Activated gamma-delta T cell (primary cell): ENCODE data around the gene PLXNB2.
"Not testable (repeated sequence)": the region's sequence is repeated elsewhere in the genome, so short reads cannot be mapped to it uniquely, and the experiment has no call there.

Experiments
- DNase-seq: peaks from one replicate; lab custom pipeline; 2025; lab: John Stamatoyannopoulos, UW

The PLXNB2 gene

GRCh38 chr22:50326956-50327710 is 19.7 kb upstream of the PLXNB2 start, which contains the start of gene DENND6B:
Gene DENND6B (minus strand): TSS chr22:50327012. CDS start chr22:50326988, 24 bp downstream.
- DNase-seq: peak; percentile 59

- DNase-seq: no peak
Measured at GRCh38 chr22:50326225-50326955, 18.9 kb upstream of the PLXNB2 start.

- DNase-seq: no peak
Measured at GRCh38 chr22:50325444-50326224, 18.2 kb upstream of the PLXNB2 start.

- DNase-seq: no peak
Measured at GRCh38 chr22:50323900-50324299, 16.5 kb upstream of the PLXNB2 start.

DNA sequence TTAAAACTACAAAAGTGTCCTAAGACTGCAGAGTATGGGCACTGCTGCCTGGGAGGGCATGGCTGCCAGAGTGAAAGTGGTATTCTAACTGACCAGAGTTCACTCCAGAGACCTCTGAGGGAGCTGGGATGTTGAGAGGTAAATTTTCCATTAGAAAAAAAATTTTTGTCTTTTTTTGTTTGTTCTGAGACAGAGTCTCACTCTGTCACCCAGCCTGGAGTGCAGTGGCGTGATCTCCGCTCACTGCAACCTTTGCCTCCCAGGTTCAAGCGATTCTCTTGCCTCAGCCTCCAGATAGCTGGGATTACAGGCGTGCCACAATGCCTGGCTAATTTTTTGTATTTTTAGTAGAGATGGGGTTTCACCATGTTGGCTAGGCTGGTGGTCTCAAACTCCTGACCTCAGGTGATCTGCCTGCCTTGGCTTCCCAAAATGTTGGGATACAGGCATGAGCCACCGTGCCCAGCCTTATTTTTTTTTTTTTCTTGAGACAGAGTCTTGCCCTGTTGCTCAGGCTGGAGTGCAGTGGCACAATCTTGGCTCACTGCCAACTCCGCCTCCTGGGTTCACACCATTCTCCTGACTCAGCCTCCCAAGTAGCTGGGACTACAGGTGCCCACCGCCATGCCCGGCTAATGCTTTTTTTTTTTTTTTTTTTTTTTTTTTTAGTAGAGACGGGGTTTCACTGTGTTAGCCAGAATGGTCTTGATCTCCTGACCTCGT is 15.1 kb upstream of the PLXNB2 start:
- DNase-seq: not testable (repeated sequence)

- no peak for DNase-seq
Measured at GRCh38 chr22:50320671-50321325, 13.4 kb upstream of the PLXNB2 start.

DNA sequence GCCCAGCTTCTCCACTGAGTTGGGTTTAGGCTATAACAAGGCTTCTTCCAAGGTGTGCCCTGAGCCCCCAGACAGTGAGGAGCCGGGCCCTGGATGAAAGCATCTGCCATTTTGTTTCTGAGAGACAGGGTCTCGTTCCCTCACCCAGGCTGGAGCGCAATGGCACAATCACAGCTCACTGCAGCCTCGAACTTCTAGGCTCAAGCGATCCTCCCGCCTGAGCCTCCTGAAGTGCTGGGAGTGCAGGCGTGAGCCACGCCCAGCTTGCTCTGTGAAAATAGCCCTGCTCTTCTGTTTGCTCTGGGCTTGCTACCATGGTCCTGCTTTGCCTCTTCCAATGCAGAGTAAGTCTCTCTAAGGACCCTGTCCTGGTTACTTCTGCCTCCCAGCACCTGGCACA is 12.7 kb upstream of the PLXNB2 start:
- no peak for DNase-seq

DNA sequence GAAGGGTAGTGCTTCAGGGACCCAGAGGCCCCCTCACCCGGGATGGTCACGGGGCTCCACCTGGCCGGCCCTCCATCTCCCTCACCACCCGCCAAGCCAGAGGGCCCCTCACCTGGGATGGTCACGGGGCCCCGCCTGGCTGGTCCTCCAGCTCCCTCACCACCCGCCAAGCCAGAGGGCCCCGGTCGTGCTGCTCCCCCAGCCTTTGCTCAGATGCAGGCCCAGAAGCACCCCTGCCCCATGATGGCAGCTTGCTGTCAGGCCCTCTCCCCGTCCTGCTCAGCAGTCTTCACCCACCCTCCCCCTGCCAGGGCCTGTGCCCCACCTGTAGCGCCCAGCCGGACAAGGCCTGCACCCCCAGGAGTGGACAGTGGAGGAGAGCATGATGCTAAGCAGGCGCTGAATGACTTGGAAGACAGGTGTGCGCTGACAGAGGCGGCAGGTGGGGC is 12.1 kb upstream of the PLXNB2 start:
- no peak for DNase-seq

DNA sequence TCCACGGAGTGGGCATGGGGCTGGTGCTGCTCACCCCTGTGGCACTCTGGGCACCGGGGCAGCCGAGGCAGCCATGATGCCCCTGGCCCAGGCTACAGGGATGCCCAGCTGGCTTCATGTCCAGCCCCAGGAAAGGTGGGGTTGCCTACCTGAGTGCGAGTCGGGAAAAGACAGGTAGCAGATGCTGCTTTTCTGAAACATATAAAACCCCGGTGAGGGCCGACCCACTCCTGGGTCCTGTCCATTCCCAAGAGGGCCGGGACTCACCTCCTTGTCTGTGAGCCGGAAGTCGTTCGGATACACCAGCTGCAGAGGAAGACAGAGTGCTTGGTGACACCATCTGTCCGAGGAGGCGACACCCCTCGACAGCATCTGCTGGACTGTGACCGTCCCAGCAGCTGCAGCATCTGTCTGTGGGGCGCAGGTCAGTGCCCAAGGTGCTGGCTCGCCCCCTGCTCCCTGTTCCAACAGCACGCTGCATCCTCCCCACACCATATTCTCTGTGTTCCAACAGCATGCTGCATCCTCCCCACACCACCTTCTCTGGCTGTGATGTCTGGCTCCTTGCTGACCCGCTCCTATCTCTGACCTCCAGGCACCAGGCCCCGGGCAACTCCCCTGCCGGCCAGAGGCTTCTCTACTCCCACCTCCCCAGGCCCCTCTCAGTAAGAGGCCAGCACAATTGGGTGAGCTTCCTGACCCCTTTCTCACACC is 11.4 kb upstream of the PLXNB2 start:
- no peak for DNase-seq

DNA sequence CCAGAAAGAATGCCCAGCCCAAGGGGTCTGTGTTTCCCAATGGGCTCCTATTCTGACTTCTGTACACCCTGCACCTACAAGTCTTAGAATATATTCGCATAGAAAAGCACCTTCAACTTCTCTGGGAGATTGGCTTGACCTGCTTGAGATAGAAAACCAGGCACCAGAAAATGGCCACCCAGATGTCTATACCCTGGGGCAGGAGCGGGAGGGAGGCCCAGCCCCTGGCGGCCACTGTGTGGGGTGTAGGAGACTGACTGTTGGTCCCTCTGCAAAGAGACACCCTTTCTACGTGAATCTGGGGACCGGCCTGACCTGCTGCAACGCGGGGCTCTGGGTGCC is 10.9 kb upstream of the PLXNB2 start:
- no peak for DNase-seq

GRCh38 chr22:50317674-50318073 is 10.2 kb upstream of the PLXNB2 start:
- DNase-seq: no peak

GRCh38 chr22:50317178-50317577 is 9.7 kb upstream of the PLXNB2 start:
- DNase-seq: no peak

DNA sequence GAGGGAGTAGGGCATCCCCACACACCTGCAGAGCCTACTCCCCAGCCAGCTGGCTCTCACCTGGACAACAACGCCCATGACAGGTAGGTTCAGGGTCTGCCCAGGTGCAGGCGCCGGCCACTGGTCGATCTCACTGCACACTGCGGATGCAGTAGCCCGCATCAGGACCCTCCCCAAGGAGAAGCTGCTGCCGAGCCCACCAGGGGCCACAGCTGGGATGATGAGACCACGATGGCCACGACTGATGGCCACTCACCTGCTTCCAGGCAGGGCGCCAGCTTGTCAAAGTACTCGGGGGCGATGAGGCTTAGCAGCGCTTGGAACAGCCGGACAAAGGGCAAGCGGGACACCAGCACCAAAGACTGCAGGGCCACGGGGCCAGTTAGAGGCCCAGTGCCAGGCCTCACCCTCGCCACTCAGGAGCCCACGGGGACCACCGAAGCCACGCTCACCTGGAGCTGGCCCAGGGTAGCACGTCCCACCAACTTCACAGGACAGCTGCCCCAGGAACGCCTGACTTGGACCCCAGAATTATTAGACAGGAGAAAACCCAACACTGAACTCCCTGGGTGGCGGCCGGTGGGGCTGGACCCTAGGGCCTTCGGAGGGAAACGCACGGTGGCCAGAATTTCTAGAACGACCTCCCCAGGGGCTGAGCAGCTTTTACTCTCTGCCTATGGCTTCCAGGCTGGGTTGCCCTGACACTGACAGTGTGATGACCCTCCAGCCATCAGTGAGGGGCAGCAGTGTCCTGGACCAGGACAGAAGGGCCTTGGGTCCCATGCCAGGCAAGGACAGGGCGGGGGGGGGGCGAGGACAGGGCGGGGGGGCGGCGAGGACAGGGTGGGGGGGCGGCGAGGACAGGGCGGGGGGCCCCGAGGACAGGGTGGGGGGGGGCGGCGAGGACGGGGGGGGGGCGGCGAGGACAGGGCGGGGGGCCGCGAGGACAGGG is 8.9 kb upstream of the PLXNB2 start:
- no peak for DNase-seq

DNA sequence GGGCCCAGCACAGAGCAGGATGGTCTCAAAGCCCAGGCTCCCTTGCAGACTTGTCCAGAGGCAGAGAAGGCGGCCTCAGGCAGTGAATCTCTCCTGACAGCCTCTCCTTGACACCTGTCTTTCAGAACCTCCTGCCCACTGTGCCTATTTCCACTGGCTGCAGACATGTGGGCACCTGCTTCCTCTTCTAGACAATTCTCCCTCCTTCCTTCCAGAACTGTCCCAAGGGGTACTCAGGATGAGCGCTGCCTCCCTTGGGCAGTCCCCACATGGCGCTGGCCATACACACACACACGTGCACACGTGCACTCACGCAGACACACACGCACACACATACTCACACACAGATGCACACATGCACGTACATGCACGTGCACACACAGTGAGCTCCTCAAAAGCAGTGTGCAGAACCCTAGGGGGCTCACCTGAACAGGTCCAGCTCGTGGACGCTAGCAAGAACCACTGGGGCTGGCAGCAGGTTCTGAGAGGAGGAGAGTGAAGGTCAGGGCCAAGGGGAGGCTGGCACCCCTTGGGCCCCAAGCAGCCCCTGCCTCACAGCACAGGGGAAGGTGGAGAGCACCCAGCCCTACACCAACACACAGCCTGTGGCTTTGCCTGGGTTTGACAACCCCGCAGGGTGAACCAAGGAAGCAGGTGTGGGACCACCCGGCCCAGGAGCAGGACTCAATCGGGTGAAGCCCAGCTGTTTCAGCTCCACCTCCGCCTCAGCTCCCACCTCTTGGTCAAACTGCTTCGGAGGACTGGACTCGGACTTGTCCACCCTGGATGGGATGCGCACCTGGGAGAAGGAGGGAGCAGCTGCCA is 8.1 kb upstream of the PLXNB2 start:
- no peak for DNase-seq

DNA sequence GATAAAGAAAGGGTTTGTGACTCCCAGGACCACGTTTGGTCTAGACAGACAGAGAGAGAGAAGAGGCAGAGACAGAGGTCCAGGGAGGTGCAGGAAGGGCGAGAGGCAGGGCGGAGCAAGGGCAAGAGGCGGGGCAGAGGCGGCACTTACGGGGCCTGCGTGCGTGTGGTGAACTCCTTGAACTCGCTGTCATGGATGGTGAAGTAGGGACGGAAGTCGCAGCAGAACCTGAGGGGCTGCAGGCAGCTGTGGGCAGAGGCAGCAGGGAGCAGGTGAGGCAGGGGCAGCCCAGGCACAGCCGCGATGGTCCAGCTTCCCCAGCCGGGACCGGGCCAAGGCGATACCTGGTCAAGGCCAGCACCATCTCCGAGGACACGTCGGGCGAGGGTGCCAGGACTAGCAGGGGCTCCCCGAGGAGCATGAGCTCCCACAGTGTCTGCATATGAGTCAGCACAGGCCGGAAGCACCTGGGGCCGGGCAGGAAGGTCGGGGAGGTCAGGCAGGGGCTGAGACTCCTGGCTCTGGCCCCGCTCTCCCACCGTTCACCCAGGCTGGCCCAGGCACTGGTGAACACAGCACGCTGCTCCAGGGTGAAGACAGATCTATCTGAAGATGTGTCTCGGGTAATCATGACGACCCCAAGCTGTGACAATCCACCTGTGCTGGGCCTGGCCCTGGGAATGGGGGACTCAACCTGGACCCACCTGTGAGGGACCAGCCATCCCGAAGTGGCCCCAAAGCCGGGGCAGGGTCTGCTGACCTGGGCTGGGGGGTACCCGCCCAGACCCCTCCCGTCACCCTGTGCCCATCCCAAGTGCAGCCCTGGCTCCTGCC is 7.2 kb upstream of the PLXNB2 start:
- DNase-seq: peak; percentile 42

GRCh38 chr22:50314081-50314454 is 6.6 kb upstream of the PLXNB2 start:
- no peak for DNase-seq

DNA sequence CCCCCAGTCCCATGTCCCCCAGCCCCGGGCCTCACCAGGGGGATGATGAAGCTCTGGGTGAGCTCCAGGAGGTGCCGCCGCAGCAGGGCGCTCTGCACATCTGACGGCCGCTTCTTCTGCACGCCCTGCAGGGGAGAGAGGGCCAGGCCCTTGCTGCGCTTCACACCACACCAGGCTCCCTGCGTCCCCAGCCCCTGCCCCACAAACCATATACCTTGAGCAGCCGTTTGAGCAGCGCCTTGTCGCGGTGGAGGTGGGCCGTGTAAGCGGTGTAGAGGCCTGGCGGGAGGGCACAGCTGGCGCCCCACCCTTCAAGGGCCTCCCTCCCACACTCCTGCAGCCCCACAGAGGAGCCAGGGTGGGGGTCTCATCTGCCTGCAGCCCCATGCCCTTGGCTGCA is 6.2 kb upstream of the PLXNB2 start:
- no peak for DNase-seq

DNA sequence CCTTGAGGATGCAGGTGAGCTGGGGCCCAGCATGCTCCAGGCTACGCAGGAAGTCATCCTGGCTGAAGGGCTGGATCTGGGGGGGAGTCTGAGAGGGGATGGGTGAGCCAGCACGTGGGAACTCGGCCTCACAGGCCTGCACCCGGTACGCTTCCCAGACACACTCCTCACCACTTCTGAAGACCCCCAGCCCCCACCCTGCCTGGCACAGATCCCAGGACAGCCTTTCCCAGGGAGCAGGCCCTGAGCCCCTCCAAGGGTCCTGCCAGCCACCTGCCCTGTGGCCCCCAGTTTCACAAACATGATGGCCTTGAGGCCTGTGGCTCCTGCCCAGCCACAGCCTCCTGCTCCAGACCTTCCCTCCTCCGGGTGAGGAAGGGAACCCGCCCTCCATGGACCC is 5.6 kb upstream of the PLXNB2 start:
- DNase-seq: no peak
